NCI-H524 treated with DMSO at 0.1 percent for 48 hours (cell line): ENCODE data around the gene LRRC8E.
"Not testable (repeated sequence)": the region's sequence is repeated elsewhere in the genome, so short reads cannot be mapped to it uniquely, and the experiment has no call there.

ENCODE experiments used
- DNase-seq: peaks from one replicate; lab custom pipeline; 2025; lab: John Stamatoyannopoulos, UW

Gene LRRC8E

GRCh38 chr19:7920519-7921301 lies 32.4 kb downstream of the LRRC8E start:
- DNase-seq = peak; percentile 50

GRCh38 chr19:7921302-7921966 lies 33.1 kb downstream of the LRRC8E start:
- DNase-seq = no peak

- no peak for DNase-seq
These were observed 33.9 kb downstream of the LRRC8E start for GRCh38 chr19:7921967-7922835.

- no peak for DNase-seq
These were observed 34.5 kb downstream of the LRRC8E start for GRCh38 chr19:7922836-7923195.

GRCh38 chr19:7923295-7924191 lies 35.2 kb downstream of the LRRC8E start:
- no peak for DNase-seq

GRCh38 chr19:7924241-7924640 lies 35.9 kb downstream of the LRRC8E start:
- no peak for DNase-seq

- DNase-seq = no peak
These were observed 36.4 kb downstream of the LRRC8E start for GRCh38 chr19:7924651-7925170.

GRCh38 chr19:7925171-7925851 lies 37.0 kb downstream of the LRRC8E start:
- DNase-seq = peak; percentile 26

- no peak for DNase-seq
These were observed 37.9 kb downstream of the LRRC8E start, which contains the start of gene CTXN1 for GRCh38 chr19:7926021-7926726. TSS of gene CTXN1 (minus strand) at chr19:7926135. CDS start at chr19:7925538, 597 bp downstream.

GRCh38 chr19:7926727-7927604 lies 38.7 kb downstream of the LRRC8E start:
- DNase-seq = no peak

- DNase-seq = no peak
These were observed 39.5 kb downstream of the LRRC8E start for GRCh38 chr19:7927605-7928333.

- DNase-seq = no peak
These were observed 40.0 kb downstream of the LRRC8E start for GRCh38 chr19:7928334-7928706.

- no peak for DNase-seq
These were observed 40.7 kb downstream of the LRRC8E start for GRCh38 chr19:7928741-7929701.

- not testable (repeated sequence) for DNase-seq
These were observed 41.7 kb downstream of the LRRC8E start for GRCh38 chr19:7930030-7930429.

GRCh38 chr19:7930765-7931164 lies 42.5 kb downstream of the LRRC8E start:
- DNase-seq = no peak

- no peak for DNase-seq
These were observed 43.1 kb downstream of the LRRC8E start for GRCh38 chr19:7931221-7932061.
